Psoas muscle (tissue), 8 donors: ENCODE data around the gene EIF5A. TPM values are rescaled to one million over a fixed set of nuclear protein-coding genes. Genes with fewer than 3 reads are reported as not detected.
"Not testable (repeated sequence)": the region's sequence is repeated elsewhere in the genome, so short reads cannot be mapped to it uniquely, and the experiment has no call there.

Experiments used
- ATAC-seq, 4 donors: fragments of 200-7000 bp; cut with Tn5 transposase; one replicate each; pipeline ENCODE4 v1.9.1; 2020; ENCODE audit warnings: moderate library complexity in 3 of 4, mild to moderate bottlenecking in 2 of 4
- DNase-seq, 2 donors: peaks; one replicate each; pipeline ENCODE4 v3.0.0-alpha.2; 2020
- H3K27ac ChIP-seq: fragments of 200-600 bp; one replicate; pipeline ENCODE4 v1.8.0; 2022
- H3K27me3 ChIP-seq, 3 donors: fragments of 200-600 bp in 1 of 3; one replicate each; pipeline versions ENCODE4 v1.6.1 to v1.8.0; 2013 to 2022; ENCODE audit warnings: low read length in 2 of 3, mild to moderate bottlenecking in 2 of 3, moderate library complexity in 1 of 3; ENCODE audit not compliant: insufficient read depth in 3 of 3
- H3K36me3 ChIP-seq, 2 donors: fragments of 200-600 bp in 1 of 2; one replicate each; pipeline versions ENCODE4 v1.6.1 to v1.8.0; 2013 to 2022; ENCODE audit warnings: low read depth in 1 of 2, mild to moderate bottlenecking in 1 of 2, moderate library complexity in 1 of 2; ENCODE audit not compliant: insufficient read depth in 1 of 2
- H3K4me1 ChIP-seq: fragments of 200-600 bp; one replicate; pipeline ENCODE4 v1.8.0; 2022
- H3K4me3 ChIP-seq: fragments of 200-600 bp; one replicate; pipeline ENCODE4 v1.8.0; 2022; ENCODE audit warnings: mild to moderate bottlenecking
- H3K9me3 ChIP-seq: fragments of 200-600 bp; one replicate; pipeline ENCODE4 v1.8.0; 2022
- WGBS, 3 donors: extraction: QIAGEN DNeasy Blood & Tissue Kit; methylation state at CpG; one replicate each; pipeline versions ENCODE4 v1.1.6 to v1.1.7; 2013; 5-methylcytosine and 5-hydroxymethylcytosine counted together
- intact Hi-C, 2 donors: fragments of 100-400 bp; cut with DNase I; formaldehyde crosslinking; loops; one replicate each; pipeline versions ENCODE4 v1.11.0 to v1.14.2; 2022
- polyA plus RNA-seq, 3 donors: library from polyadenylated mRNA; stranded (reverse); fragments of 200-250 nt; gene quantifications; one replicate each; pipeline ENCODE4 v1.2.3, GENCODE V29; 2013
- total RNA-seq, 4 donors: library from RNA; stranded (reverse); fragmentation: NEBNext Ultra II Directional in 2 of 4; extraction: Animal tissue kit (Norgen Biotek cat#: 25700) in 2 of 4; gene quantifications; one replicate each; pipeline versions ENCODE4 v1.2.1 to v1.2.4, GENCODE V29; 2021 to 2023
- TF ChIP-seq, protein P1 (sequence below): fragments of 200-600 bp; IDR thresholded peaks from one replicate; pipeline ENCODE4 v1.8.0; 2022; ENCODE audit warnings: antibody characterized with exemption
- donor health status: healthy with polysubstance abuse.
- donor health status: DM: no; HTN: no; CAD: no; lungs with moderate emphysema.
- donor health status: Bipolar disorder and iron deficiency.
- donor health status: healthy.
- donor health status: DM: yes; HTN: yes; CAD: no.
- donor health status: DM: no; HTN: no; CAD: no.
- donor health status: DM: no; HTN: no; CAD: no.
- donor health status: DM: yes; HTN: yes; CAD: no.

EIF5A gene
- total and polyA plus RNA-seq, 7 donors, result 293 to 1,107 (median 518) TPM

DNA sequence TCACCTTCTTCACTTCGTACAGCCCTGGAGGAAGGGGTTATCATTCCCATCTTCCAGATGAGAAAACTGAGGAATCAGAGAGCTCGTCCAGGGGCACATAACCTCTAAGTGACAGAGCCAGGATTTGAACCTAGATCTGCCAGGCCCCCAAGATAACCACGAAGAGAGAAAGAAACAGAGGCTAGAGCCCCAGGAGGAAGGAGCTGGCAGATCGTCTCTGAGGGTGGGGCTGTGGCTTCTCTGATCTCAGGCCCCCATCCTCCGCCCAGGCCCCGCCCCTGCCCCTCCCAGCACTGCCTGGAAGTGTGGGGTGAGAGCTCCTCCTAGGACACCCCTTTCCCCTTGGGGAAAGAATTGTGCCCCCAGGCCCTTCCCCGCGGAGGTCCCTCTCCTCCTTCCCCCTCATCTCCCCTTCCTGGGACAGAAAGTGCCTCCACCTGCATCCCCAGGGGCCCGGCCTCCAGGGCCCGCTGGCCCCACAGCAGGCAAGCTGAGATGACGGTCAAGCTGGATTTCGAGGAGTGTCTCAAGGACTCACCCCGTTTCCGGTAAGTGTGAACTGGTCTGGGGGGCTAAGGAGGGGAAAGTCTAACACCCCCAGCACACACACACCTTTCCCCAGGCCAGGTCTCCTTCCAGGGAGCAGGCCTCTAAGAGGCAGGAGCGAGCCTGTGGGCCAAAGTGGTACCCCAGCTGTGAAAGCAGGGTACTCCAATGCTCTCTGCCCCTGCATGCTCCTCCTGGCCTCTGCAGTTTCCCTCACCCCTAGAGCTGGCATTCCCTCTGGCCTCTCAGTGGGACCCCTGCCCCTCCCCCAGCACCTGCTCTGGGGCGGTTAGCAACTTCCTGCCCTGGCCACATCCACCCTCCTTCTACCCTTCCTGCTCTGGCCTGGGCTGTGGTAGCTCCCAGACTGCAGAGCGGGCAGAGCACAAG lies 29.1 kb downstream of the EIF5A start, which contains the start of gene ACAP1:
Gene ACAP1, plus strand, starts transcription at position 290 of the 936 bp plus-strand sequence. Its CDS starts 206 bp downstream, at position 496.
- no peaks in the 10 kb centered on the region for H3K9me3 ChIP-seq
- H3K4me1 ChIP-seq, result no peaks in the 10 kb centered on the region
- DNase-seq (no peak), ATAC-seq (peak in 3 of 4 donors; percentile 16 to 35 (median 20))
- H3K27ac ChIP-seq, result no peak within 1 kb of the TSS
- TF ChIP-seq, protein P1, sequence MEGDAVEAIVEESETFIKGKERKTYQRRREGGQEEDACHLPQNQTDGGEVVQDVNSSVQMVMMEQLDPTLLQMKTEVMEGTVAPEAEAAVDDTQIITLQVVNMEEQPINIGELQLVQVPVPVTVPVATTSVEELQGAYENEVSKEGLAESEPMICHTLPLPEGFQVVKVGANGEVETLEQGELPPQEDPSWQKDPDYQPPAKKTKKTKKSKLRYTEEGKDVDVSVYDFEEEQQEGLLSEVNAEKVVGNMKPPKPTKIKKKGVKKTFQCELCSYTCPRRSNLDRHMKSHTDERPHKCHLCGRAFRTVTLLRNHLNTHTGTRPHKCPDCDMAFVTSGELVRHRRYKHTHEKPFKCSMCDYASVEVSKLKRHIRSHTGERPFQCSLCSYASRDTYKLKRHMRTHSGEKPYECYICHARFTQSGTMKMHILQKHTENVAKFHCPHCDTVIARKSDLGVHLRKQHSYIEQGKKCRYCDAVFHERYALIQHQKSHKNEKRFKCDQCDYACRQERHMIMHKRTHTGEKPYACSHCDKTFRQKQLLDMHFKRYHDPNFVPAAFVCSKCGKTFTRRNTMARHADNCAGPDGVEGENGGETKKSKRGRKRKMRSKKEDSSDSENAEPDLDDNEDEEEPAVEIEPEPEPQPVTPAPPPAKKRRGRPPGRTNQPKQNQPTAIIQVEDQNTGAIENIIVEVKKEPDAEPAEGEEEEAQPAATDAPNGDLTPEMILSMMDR, result no peak
- no peak within 1 kb of the TSS for H3K4me3 ChIP-seq
- 36 to 47% (median 42%) methylated on average over 17 of the region's 17 CpGs for WGBS, 3 donors
- intact Hi-C loops, result no loop called here
- H3K27me3 ChIP-seq, result peaks cover 0 to 25% (median 4%) of the 10 kb centered on the region in 3 donors
- no peaks in the 10 kb centered on the region for H3K36me3 ChIP-seq

DNA sequence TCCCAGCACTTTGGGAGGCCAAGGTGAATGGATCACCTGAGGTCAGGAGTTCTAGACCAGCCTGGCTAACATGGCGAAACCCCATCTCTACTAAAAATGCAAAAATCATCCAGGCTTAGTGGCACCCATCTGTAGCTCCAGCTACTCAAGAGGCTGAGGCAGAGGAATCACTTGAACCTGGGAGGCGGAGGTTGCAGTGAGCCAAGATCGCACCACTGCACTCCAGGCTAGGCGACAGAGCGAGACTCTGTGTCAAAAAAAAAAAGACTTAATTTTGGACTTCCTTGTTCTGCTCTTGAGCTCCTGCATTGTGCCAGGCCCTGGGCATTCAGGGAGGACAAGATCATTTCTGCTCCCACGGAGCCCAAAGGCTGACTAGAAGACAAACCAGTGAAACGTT lies 30.2 kb downstream of the EIF5A start:
- H3K27ac ChIP-seq, intact Hi-C loops, DNase-seq, H3K4me1 ChIP-seq, H3K36me3 ChIP-seq, H3K4me3 ChIP-seq, H3K9me3 ChIP-seq, ATAC-seq: not testable (repeated sequence)
- H3K27me3 ChIP-seq, result peaks cover 0 to 25% (median 4%) of the 10 kb centered on the region in 3 donors
- WGBS, 3 donors, result 75 to 83% (median 76%) methylated on average over 7 of the region's 7 CpGs

DNA sequence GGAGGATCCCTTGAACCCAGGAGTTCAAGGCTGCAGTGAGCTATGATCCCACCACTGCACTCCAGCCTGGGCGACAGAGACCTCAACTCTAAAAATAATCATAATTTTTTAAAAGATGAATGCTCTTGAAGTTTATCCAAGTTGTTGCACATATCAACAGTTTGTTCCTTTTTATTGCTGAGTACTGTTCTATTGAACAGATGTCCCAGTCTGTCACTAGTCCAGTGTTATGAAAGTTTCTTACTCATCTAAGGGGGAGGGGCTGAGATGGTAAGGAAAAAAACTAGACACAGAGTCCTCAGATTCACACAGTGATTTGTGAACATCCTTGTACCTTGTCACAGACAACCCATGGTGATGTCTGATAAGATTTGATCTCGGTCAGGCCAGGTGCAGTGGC lies 32.8 kb downstream of the EIF5A start:
- intact Hi-C loops, result loop anchor here in 1 of 2 donors (10.0 kb wide), 1 partner anchor 75 kb away; the partner anchor contains the start of gene CLDN7
- H3K27me3 ChIP-seq, result peaks cover 0 to 25% (median 4%) of the 10 kb centered on the region in 3 donors

DNA sequence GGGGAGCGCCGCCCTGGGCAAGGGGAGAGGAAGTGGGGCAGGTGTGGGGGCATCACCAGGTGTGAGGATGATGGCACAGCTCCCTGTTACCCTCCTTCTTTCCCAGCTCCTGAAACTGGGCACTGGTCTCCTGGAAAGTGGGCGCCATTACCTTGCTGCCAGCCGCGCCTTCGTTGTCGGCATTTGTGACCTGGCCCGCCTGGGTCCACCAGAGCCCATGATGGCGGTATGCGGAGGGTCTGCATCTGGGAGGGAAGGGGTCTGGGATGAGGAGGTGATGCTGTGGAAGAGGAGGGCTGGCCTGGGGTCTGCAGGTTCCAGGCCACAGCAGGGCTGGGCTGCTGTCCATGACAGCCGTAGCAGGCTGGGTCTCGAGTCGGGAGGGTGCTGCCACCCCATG lies 34.4 kb downstream of the EIF5A start:
- no peaks in the 10 kb centered on the region for H3K9me3 ChIP-seq
- peaks cover 0 to 15% (median 3%) of the 10 kb centered on the region in 3 donors for H3K27me3 ChIP-seq
- H3K27ac ChIP-seq, result no peak overlapping the region
- H3K36me3 ChIP-seq, result no peaks in the 10 kb centered on the region
- WGBS, 3 donors, result 86 to 87% (median 87%) methylated on average over 13 of the region's 13 CpGs
- H3K4me1 ChIP-seq, result no peaks in the 10 kb centered on the region
- H3K4me3 ChIP-seq, result no peak overlapping the region
- TF ChIP-seq, protein P1, result no peak
- DNase-seq (no peak), ATAC-seq (no peak)
- intact Hi-C loops, result loop anchor here in 1 of 2 donors (10.0 kb wide), 1 partner anchor 77 kb away; the partner anchor contains the start of gene CLDN7

More for the DNA sequence above, 32.8 kb downstream of the EIF5A start:
- ATAC-seq, result peak in 2 of 4 donors; percentile 43 to 49
- Histone ChIP-seq H3K4me1 (no peaks in the 10 kb centered on the region), H3K4me3 (no peak overlapping the region), H3K9me3 (no peaks in the 10 kb centered on the region), H3K27ac (no peak overlapping the region), H3K36me3 (no peaks in the 10 kb centered on the region)
- DNase-seq, result no peak
- 54 to 67% (median 62%) methylated on average over 2 of the region's 2 CpGs for WGBS, 3 donors
- TF ChIP-seq, protein P1, result no peak

DNA sequence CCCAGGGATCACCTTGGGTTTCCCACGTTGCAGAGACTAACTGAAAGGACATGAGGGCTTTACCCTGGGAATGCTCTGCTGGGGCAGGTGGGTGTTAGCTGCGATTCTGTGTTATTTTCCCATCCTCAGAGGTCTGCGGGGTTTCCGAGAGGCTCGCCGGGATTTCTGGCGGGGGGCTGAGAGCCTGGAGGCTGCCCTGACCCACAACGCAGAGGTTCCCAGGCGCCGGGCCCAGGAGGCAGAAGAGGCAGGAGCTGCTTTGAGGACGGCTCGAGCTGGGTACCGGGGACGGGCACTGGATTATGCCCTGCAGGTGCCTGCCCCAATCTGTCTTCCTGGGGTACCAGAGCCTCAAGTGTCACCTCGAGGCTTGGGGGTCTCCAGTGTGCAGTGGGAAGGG lies 35.8 kb downstream of the EIF5A start:
- peaks cover 0 to 9% (median 3%) of the 10 kb centered on the region in 3 donors for H3K27me3 ChIP-seq
- no peak for DNase-seq
- ATAC-seq, result no peak
- H3K4me1 ChIP-seq, result peaks cover 10% of the 10 kb centered on the region
- no peak overlapping the region for H3K4me3 ChIP-seq
- TF ChIP-seq, protein P1, result no peak
- intact Hi-C loops, result loop anchor here in 1 of 2 donors (10.0 kb wide), 1 partner anchor 78 kb away; the partner anchor contains the start of gene CLDN7
- H3K27ac ChIP-seq, result no peak overlapping the region
- 56 to 68% (median 57%) methylated on average over 15 of the region's 15 CpGs for WGBS, 3 donors
- H3K9me3 ChIP-seq, result no peaks in the 10 kb centered on the region
- H3K36me3 ChIP-seq, result no peaks in the 10 kb centered on the region
